Activated effector memory CD4-positive, alpha-beta T cell treated with anti-CD3 and anti-CD28 coated beads, Interleukin-2, amount 50 U/mL, for 16 hours (primary cell): ENCODE measurements around the gene SCRG1.

Experiments used
- DNase-seq: peaks from one replicate; pipeline ENCODE4 v3.0.0-alpha.2; 2020

The SCRG1 gene

GRCh38 chr4:173398779-173399415 lies at the start of gene SCRG1:
Gene SCRG1, minus strand, starts transcription at chr4:173399116. Its CDS starts 7,702 bp downstream, at chr4:173391414.
- no peak for DNase-seq

GRCh38 chr4:173448103-173448502 lies 49.2 kb upstream of the SCRG1 start:
- no peak for DNase-seq

- DNase-seq = no peak
Measured at GRCh38 chr4:173446416-173446815, 47.5 kb upstream of the SCRG1 start.

- DNase-seq = no peak
Measured at GRCh38 chr4:173443121-173443520, 44.2 kb upstream of the SCRG1 start.

- no peak for DNase-seq
Measured at GRCh38 chr4:173442223-173442932, 43.5 kb upstream of the SCRG1 start.

GRCh38 chr4:173440888-173441287 lies 42.0 kb upstream of the SCRG1 start:
- DNase-seq = no peak

GRCh38 chr4:173436771-173437265 lies 37.9 kb upstream of the SCRG1 start:
- DNase-seq = no peak

- DNase-seq = no peak
Measured at GRCh38 chr4:173436149-173436579, 37.2 kb upstream of the SCRG1 start.

GRCh38 chr4:173434231-173434630 lies 35.3 kb upstream of the SCRG1 start:
- no peak for DNase-seq

GRCh38 chr4:173433447-173433846 lies 34.5 kb upstream of the SCRG1 start:
- DNase-seq = no peak

- DNase-seq = no peak
Measured at GRCh38 chr4:173432430-173432829, 33.5 kb upstream of the SCRG1 start.

- no peak for DNase-seq
Measured at GRCh38 chr4:173426064-173426463, 27.1 kb upstream of the SCRG1 start.

- no peak for DNase-seq
Measured at GRCh38 chr4:173424899-173425805, 26.2 kb upstream of the SCRG1 start.

- DNase-seq = no peak
Measured at GRCh38 chr4:173420801-173421200, 21.9 kb upstream of the SCRG1 start.

- DNase-seq = no peak
Measured at GRCh38 chr4:173420324-173420752, 21.4 kb upstream of the SCRG1 start.

- no peak for DNase-seq
Measured at GRCh38 chr4:173418639-173419038, 19.7 kb upstream of the SCRG1 start.

- no peak for DNase-seq
Measured at GRCh38 chr4:173417833-173418232, 18.9 kb upstream of the SCRG1 start.

GRCh38 chr4:173415885-173416653 lies 17.2 kb upstream of the SCRG1 start:
- DNase-seq = no peak

- DNase-seq = no peak
Measured at GRCh38 chr4:173415092-173415491, 16.2 kb upstream of the SCRG1 start.

GRCh38 chr4:173414456-173414855 lies 15.5 kb upstream of the SCRG1 start:
- DNase-seq = no peak

GRCh38 chr4:173413036-173413435 lies 14.1 kb upstream of the SCRG1 start:
- DNase-seq = no peak

GRCh38 chr4:173411106-173411693 lies 12.3 kb upstream of the SCRG1 start:
- DNase-seq = no peak
